Skeletal muscle satellite cell (primary cell): ENCODE results near the gene MFSD2A.
"Not testable (repeated sequence)": the region's sequence is repeated elsewhere in the genome, so short reads cannot be mapped to it uniquely, and the experiment has no call there.

Source experiments
- H3K27me3 ChIP-seq: 2 replicates; pipeline ENCODE4 v1.7.0; 2013; ENCODE audit warnings: low read length; ENCODE audit not compliant: control insufficient read depth, insufficient read depth
- H3K36me3 ChIP-seq: 2 replicates; pipeline ENCODE4 v1.7.0; 2013; ENCODE audit warnings: mild to moderate bottlenecking, control low read depth, low read length; ENCODE audit not compliant: insufficient read depth
- H3K4me1 ChIP-seq: 2 replicates; pipeline ENCODE4 v1.7.0; 2013; ENCODE audit warnings: low read length; ENCODE audit not compliant: control insufficient read depth, insufficient read depth
- H3K4me2 ChIP-seq: 2 replicates; pipeline ENCODE4 v1.7.0; 2013; ENCODE audit warnings: mild to moderate bottlenecking, low read length
- H3K4me3 ChIP-seq: 2 replicates; pipeline ENCODE4 v1.7.0; 2013; ENCODE audit warnings: low read length
- H3K9ac ChIP-seq: 2 replicates; pipeline ENCODE4 v1.7.0; 2013; ENCODE audit warnings: mild to moderate bottlenecking, low read depth, low read length, moderate library complexity
- H3K9me3 ChIP-seq: replicated peaks from 2 replicates; pipeline ENCODE4 v1.7.0; 2013; ENCODE audit warnings: mild to moderate bottlenecking, control low read depth, low read length

The MFSD2A gene

GRCh38 chr1:39976732-39977131, 21.8 kb downstream of the MFSD2A start:
- no peak overlapping the region for H3K9ac ChIP-seq
- no peaks in the 10 kb centered on the region for H3K27me3 ChIP-seq

DNA sequence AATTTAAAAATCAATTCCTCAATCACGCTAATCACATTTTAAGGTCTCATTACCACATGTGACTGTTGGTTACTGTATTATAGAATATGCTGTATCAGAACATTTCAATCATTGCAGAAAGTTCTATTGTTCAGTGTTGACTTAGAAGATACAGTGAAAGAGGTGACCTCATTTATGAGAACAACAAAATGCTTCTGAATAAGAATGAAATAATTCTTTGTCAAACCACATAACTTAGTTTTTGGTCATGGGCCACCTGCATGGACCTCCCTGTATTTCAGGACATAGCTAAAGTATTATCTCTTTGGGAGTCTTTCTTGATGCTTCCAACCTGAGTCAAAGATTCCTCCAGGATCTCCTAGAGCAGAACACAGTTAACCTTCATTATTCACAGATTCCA, 22.3 kb downstream of the MFSD2A start:
- H3K27me3 ChIP-seq: no peaks in the 10 kb centered on the region

More at GRCh38 chr1:39976732-39977131, 21.8 kb downstream of the MFSD2A start:
- Histone ChIP-seq H3K36me3 (no peaks in the 10 kb centered on the region), H3K4me2 (no peak overlapping the region), H3K9me3 (no peaks in the 10 kb centered on the region), H3K4me1 (peaks cover 3% of the 10 kb centered on the region), H3K4me3 (no peak overlapping the region)

GRCh38 chr1:39979654-39980053, 24.7 kb downstream of the MFSD2A start:
- Histone ChIP-seq H3K9me3 (no peaks in the 10 kb centered on the region), H3K4me1 (peaks cover 9% of the 10 kb centered on the region), H3K9ac (no peak overlapping the region), H3K27me3 (no peaks in the 10 kb centered on the region), H3K36me3 (no peaks in the 10 kb centered on the region), H3K4me3 (no peak overlapping the region), H3K4me2 (no peak overlapping the region)

More for the DNA sequence above, 22.3 kb downstream of the MFSD2A start:
- H3K9me3 ChIP-seq: no peaks in the 10 kb centered on the region
- H3K4me1 ChIP-seq: peaks cover 8% of the 10 kb centered on the region
- no peaks in the 10 kb centered on the region for H3K36me3 ChIP-seq
- no peak overlapping the region for H3K4me2 ChIP-seq
- H3K4me3 ChIP-seq: no peak overlapping the region
- H3K9ac ChIP-seq: no peak overlapping the region

DNA sequence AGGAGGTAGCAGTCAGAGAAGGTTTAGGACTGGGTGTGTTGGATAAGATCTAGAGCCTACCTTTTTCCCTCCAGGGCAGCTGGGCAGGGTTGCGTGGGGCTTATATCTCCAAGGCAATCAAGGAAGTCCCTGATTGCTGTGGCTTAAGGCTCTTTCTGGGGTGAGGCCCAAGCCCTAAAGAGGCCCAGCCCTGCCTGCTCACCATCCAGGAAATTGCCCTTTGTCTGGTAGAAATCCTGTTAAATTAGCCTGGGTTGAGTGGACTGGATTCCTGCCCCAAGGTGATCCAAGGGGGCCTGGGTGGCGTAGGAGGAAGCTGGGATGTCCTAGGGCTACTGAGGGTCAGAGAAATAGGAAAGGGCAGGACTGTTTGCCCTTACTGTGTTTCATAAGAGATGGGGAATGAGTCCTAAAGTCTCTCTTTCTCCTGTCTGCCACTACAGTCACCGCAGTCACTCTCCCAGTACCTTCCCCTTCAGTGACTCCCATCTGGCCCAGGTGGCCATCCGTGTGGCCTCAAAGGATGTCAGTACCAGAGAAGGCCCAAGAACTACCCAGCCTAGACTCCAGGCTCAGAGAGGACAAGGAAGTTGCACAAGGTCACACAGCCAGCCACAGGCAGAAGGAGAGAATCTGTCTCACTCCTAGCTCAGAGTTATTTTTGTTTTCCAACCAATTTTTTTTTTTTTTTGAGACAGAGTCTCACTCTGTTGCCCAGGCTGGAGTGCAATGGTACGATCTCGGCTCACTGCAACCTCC, 25.8 kb downstream of the MFSD2A start:
- Histone ChIP-seq H3K4me3 (no peak overlapping the region), H3K9ac (no peak overlapping the region), H3K4me1 (peaks cover 9% of the 10 kb centered on the region), H3K9me3 (no peaks in the 10 kb centered on the region), H3K27me3 (no peaks in the 10 kb centered on the region), H3K4me2 (no peak overlapping the region), H3K36me3 (no peaks in the 10 kb centered on the region)

DNA sequence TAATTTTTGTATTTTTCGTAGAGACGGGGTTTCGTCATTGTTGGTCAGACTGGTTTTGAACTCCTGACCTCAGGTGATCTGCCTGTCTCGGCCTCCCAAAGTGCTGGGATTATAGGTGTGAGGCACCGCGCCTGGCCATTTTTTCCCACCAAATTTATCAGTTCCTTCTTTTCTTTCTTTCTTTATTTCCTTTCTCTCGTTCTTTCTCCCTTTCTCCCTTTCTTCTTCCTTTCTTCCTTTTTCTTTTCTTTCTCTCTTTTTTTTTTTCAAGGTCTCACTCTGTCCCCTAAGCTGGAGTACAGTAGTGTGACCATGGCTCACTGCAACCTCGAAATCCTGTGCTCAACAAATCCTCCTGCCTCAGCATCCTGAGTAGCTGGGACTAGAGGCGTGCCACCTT, 26.4 kb downstream of the MFSD2A start:
- Histone ChIP-seq H3K9me3 (no peaks in the 10 kb centered on the region), H3K4me2 (no peak overlapping the region), H3K4me3 (no peak overlapping the region), H3K27me3 (no peaks in the 10 kb centered on the region), H3K9ac (no peak overlapping the region), H3K4me1 (peaks cover 9% of the 10 kb centered on the region), H3K36me3 (no peaks in the 10 kb centered on the region)

DNA sequence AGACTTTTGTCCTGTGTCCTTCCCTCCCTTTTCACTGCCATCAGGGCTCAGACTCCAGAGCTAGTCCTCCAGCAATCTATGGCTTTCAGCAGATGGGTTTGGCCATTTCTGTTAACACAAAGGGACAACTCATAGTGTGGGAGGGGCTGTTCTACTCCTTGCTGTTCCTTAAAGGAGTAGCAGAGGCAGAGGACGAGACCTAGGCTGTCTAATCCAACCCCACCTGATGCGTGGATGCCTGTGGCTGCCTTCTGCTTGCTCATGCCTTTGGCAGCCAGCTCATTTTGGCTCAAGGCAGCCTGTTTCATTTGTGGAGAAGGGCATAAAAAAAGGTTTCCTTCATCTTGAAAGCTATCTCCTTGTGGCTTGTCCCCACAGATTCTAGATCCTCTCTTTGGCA, 27.0 kb downstream of the MFSD2A start:
- no peaks in the 10 kb centered on the region for H3K36me3 ChIP-seq
- H3K4me2 ChIP-seq: peak overlapping the region; percentile 40
- H3K4me3 ChIP-seq: no peak overlapping the region
- H3K27me3 ChIP-seq: no peaks in the 10 kb centered on the region
- peaks cover 9% of the 10 kb centered on the region for H3K4me1 ChIP-seq
- H3K9ac ChIP-seq: no peak overlapping the region
- no peaks in the 10 kb centered on the region for H3K9me3 ChIP-seq

DNA sequence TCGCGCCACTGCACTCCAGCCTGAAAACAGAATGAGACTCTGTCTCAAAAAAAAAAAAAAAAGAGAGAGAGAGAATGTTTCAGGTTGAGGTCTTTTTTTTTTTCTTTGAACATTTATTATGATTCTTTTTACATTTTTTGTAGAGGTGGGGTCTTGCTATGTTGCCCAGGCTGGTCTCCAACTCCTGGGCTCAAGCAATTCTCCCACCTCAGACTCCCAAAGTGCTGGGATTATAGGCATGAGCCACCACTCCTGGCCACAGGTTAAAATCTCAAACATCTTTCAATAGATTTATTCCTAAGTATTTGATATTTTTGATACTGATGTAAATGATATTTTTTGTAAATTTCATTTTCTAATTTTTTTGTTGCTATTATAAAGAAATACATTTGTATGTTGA, 29.5 kb downstream of the MFSD2A start:
- H3K36me3 ChIP-seq, H3K9ac ChIP-seq, H3K9me3 ChIP-seq, H3K4me3 ChIP-seq, H3K4me2 ChIP-seq, H3K4me1 ChIP-seq, H3K27me3 ChIP-seq: not testable (repeated sequence)

GRCh38 chr1:39984951-39985350, 30.0 kb downstream of the MFSD2A start:
- Histone ChIP-seq H3K4me3 (no peak overlapping the region), H3K36me3 (no peaks in the 10 kb centered on the region), H3K9me3 (no peaks in the 10 kb centered on the region), H3K9ac (no peak overlapping the region), H3K4me2 (no peak overlapping the region), H3K4me1 (peaks cover 9% of the 10 kb centered on the region), H3K27me3 (no peaks in the 10 kb centered on the region)

DNA sequence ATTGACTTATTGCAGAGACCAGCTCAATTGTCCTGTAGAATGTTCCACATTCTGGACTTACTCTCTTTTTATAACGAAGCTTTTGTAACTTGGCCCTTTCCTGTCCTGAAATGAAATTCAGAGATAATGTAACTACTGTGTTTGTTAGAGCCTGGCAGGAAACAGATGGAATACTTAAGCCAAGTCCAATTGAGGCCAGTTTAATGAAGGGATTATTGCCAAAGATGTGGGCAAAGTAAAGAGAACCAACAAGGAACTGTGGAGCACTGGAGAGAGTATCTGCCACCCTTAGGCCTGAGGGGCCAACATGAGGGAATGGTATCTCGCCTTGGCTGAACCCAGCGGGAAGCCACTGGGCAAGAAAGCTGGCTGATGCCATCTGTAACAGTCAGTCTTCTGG, 32.9 kb downstream of the MFSD2A start:
- Histone ChIP-seq H3K4me2 (no peak overlapping the region), H3K9ac (no peak overlapping the region), H3K4me3 (no peak overlapping the region), H3K27me3 (no peaks in the 10 kb centered on the region), H3K9me3 (no peaks in the 10 kb centered on the region), H3K4me1 (peaks cover 6% of the 10 kb centered on the region), H3K36me3 (no peaks in the 10 kb centered on the region)

GRCh38 chr1:39988618-39989343, 33.8 kb downstream of the MFSD2A start:
- Histone ChIP-seq H3K4me2 (no peak overlapping the region), H3K9ac (no peak overlapping the region), H3K9me3 (no peaks in the 10 kb centered on the region), H3K4me3 (no peak overlapping the region), H3K36me3 (no peaks in the 10 kb centered on the region), H3K4me1 (peaks cover 6% of the 10 kb centered on the region), H3K27me3 (no peaks in the 10 kb centered on the region)

GRCh38 chr1:39990428-39990827, 35.5 kb downstream of the MFSD2A start:
- Histone ChIP-seq H3K36me3 (no peaks in the 10 kb centered on the region), H3K9ac (no peak overlapping the region), H3K4me2 (no peak overlapping the region), H3K4me3 (no peak overlapping the region), H3K9me3 (no peaks in the 10 kb centered on the region), H3K4me1 (peaks cover 6% of the 10 kb centered on the region), H3K27me3 (no peaks in the 10 kb centered on the region)

DNA sequence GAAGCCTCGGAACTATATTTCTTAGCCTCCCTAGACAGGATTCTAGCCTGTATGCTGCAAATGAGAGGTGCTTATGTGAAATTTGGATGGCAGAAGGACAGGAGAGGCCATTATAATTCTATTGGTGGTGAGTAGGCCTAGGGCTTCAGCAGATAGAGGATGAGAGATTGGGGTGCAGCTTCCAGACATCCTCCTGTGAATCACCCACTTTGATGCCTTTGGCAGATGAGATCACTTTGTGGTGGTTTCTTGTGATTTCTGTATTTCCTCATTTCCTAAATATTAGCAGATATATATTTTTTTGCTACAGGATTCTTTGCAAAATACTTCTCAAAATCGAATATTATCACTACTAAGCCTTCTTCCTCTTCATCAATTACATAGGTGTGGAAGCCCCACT, 37.3 kb downstream of the MFSD2A start:
- no peaks in the 10 kb centered on the region for H3K9me3 ChIP-seq
- H3K9ac ChIP-seq: no peak overlapping the region
- no peaks in the 10 kb centered on the region for H3K27me3 ChIP-seq
- H3K4me2 ChIP-seq: no peak overlapping the region
- H3K4me1 ChIP-seq: peaks cover 6% of the 10 kb centered on the region
- no peak overlapping the region for H3K4me3 ChIP-seq
- no peaks in the 10 kb centered on the region for H3K36me3 ChIP-seq
